Skin epidermis (tissue), 12 donors: Measurements from ENCODE around the gene BRD7.

ENCODE experiments used
- H3K27ac ChIP-seq, 21 experiments: fragments of 200-600 bp; sonication (generic) in 11 of 21; one replicate each; pipeline ENCODE4 v1.5.0; 2020; ENCODE audit warnings: mild to moderate bottlenecking in 3 of 21, inconsistent platforms in 2 of 21, moderate library complexity in 2 of 21
- H3K4me3 ChIP-seq, 7 experiments: fragments of 200-600 bp; sonication (generic) in 2 of 7; one replicate each; pipeline ENCODE4 v1.5.0; 2020; ENCODE audit warnings: inconsistent platforms in 2 of 7, mild to moderate bottlenecking in 2 of 7, moderate library complexity in 1 of 7

The BRD7 gene

DNA sequence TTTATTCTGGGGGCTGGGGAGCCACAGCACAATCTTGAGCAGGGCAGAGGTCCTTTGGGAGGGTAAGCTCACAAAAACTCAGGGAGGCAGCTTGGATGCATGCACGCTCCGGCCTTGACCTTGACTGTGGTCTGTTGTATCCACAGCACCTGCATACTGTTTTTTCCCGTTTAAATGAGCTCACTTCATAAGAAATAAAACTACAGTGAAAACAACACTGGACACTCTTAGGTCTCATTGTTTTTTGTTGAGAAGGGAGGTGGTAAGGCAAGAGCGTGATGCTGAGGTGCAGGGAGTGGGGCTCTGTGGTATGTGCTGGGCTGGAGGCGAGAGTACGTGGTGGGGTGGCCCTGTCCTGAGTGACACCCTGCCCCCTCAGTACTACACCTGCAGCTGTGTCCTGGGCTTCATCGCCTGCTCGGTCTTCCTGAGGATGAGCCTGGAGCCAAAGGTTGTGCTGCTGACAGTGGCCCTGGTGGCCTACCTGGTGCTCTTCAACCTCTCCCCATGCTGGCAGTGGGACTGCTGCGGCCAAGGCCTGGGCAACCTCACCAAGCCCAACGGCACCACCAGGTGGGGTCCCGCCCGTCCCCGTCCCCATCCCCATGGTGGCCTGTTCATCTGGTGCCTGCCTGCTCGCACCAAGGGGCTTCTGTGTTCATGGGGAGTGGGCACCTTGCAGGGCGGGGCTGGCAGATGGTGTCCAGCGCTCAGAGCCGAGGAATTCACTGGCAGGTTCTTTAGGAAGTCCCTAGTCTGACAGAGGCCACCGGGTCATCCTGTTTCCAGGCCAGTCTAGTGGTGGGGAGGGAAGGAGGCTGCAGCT is 58.3 kb downstream of the BRD7 start:
- Histone ChIP-seq H3K27ac (peak overlapping the region in 2 of 21 experiments; percentile 18 to 26), H3K4me3 (no peak overlapping the region)

DNA sequence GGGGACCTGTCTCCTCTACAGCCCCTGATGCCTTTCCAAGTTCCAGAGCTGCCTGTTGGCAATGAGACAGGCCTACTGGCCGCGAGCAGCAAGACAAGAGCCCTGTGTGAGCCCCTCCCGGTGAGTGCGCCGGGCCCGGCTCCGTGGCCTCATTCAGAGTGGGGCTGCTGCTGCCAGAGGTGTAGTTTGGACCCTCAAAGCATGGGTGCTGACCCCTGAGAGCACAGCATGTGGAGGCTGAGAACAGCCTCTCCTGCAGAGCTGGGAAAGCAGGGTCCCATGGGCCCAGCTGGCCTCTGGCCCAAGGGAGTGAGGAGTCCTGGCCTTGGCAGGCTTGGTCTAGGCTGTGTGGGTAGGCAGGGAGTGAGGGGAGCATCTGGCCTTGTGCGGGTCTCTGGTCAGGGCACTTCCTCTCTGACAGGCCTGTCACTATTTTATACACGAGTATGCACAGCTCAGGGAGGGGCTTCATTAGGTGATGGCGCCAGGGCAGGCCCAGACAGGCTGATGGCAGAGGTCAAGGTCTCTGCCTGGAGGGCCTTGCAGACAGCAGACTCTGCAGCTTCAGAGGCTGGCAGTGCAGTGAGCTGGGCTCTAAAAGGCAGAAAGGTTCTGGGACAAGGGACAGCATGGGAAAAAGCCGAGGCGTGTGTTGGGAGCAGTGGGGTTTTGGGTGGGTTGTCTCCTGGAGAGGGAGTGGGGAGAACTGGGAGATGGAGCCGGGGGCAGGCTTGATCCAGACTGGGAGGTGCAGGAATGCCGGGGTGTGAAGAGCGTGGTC is 59.1 kb downstream of the BRD7 start:
- Histone ChIP-seq H3K27ac (peak overlapping the region in 5 of 21 experiments; percentile 18 to 44 (median 26)), H3K4me3 (no peak overlapping the region)

DNA sequence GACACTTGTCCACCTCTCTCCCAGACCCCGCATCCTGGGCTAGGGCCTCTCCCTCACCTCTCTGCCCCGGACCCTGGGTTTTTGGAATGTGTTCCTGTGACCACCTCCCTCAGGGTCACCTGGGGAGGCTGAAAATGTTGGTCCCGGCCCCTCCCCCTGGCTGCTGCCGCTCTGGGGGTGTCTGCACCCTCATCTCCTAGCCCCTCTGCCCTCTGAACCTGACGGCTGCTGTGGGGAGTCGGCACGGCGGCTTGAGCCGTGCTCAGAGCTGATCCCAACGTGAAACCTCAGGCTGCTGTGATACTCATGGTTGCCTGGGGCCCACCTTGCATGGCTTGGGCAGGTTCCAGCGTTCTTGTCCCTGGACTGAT is 59.6 kb downstream of the BRD7 start:
- H3K4me3 ChIP-seq = no peak overlapping the region
- peak overlapping the region in 4 of 21 experiments; percentile 18 to 44 (median 34) for H3K27ac ChIP-seq

DNA sequence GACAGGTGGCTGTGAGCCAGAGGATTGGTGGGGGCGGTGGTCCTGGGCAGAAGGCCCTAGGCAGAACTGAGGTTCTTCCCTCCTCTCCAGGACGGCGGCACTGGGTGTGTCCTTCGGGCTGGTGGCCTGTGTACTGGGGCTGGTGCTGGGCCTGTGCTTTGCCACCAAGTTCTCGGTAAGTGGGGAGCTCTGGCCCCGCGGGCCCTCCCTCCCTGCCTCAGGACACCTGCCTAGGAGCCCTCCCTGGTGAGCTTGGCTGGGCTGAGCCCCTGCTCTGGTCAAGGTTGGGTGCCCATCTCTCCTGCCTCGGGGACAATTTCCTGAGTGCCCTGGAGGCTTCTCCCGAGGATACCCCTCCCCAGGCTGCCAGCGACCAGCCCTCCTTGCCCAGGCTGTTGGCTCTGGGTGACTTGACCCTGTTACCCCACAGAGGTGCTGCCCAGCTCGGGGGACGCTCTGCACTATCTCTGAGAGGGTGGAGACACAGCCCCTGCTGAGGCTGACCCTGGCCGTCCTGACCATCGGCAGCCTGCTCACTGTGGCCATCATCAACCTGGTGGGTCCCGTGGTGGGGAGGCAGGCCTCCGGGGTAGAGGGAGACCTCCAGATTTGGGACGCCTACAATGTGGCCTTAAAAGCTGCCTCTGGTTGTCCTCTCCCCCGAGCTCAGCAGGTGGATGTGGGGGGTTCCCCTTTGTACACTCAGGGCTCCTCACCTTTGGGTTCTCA is 60.4 kb downstream of the BRD7 start:
- no peak overlapping the region for H3K4me3 ChIP-seq
- H3K27ac ChIP-seq = no peak overlapping the region

DNA sequence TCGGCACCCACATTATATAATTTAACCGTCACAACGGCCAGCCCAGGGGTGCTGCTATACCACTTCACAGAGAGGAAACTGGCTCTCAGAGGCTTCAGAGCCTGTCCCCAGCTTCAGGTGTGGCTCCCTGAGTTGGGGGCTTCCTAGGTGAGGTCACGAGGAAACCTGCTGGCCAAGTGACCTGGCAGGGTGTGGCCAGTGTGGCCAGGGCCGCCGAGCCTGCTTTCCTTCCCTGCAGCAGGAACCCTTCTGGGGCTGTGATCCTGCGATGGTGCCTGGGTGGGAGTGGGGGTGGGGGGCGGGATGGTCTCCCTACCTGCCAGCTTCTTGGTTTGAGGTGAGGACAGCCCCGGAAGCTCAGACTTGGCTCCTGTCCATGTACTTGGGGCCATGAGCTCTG is 62.5 kb downstream of the BRD7 start:
- H3K27ac ChIP-seq = no peak overlapping the region
- H3K4me3 ChIP-seq = no peak overlapping the region

DNA sequence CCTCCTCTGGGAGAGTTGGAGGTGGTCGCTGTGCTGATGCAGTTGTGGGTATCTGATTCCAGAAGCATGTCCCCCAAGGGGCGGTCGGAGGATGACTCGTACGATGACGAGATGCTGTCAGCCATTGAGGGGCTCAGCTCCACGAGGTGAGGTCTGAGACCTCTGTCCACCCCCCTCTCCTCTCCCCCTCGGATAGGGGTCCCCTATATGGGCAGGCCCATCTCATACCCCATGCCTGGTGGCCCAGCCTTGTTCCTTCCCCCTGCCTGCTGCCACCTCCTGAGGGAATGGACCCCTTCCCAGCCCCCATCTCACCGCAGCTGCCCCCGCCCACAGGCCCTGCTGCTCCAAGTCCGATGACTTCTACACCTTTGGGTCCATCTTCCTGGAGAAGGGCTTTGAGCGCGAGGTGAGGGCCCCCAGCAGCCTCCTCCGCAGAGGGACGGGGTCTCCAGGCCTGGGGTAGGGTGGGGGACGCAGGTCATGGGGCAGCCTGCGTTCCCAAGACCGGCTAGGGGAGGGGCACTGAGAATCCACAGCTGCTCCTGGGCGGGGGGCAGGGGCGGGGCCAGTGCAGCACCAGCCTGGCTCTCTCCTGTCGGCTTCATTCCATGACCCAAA is 63.2 kb downstream of the BRD7 start:
- no peak overlapping the region for H3K27ac ChIP-seq
- no peak overlapping the region for H3K4me3 ChIP-seq

DNA sequence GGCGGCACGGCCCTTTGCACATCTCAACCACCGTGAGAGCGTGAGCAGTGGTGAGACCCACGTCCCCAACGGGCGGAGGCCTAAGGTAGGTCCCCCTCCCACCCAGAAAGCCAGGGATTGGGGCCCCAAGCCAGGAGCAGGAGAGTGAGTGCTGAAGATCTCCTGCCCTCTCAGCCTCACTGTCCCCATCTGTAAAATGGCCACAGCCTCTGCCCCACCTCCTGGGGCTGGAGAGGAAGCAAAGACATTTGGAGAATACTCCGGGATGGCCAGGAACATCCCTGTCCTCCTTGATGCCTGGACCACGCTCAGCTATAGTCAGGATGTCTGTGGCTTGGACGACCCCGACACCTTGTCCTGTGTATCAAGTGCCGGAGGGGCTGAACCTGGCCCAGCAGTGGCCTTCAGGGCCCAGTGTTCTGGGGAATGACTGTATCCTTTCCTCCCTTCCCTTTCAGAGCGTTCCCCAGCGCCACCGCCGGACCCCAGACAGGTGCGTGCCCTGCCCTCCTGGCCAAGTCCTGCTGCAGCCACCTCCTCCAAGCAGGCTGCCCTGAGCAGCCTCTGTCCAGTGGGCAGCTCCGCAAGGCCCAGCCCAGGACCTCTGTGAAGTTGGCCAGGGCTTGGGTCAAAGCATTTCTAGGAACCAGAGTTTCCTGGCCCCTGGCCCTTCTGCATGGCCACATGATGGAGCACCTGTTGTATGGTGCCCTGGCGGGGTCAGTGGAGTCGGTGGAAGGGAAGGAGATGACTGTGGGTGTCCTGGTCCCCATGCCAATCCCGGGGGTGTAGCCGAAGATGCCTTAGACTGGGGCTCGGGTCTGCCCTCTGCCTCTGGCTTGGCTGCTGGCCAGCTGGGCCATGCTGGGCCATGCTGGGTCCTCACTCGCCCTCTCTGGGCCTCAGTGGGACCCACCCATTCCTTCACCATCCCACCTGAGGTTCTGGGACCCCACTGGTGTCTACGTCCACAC is 64.0 kb downstream of the BRD7 start:
- H3K4me3 ChIP-seq = no peak overlapping the region
- no peak overlapping the region for H3K27ac ChIP-seq

DNA sequence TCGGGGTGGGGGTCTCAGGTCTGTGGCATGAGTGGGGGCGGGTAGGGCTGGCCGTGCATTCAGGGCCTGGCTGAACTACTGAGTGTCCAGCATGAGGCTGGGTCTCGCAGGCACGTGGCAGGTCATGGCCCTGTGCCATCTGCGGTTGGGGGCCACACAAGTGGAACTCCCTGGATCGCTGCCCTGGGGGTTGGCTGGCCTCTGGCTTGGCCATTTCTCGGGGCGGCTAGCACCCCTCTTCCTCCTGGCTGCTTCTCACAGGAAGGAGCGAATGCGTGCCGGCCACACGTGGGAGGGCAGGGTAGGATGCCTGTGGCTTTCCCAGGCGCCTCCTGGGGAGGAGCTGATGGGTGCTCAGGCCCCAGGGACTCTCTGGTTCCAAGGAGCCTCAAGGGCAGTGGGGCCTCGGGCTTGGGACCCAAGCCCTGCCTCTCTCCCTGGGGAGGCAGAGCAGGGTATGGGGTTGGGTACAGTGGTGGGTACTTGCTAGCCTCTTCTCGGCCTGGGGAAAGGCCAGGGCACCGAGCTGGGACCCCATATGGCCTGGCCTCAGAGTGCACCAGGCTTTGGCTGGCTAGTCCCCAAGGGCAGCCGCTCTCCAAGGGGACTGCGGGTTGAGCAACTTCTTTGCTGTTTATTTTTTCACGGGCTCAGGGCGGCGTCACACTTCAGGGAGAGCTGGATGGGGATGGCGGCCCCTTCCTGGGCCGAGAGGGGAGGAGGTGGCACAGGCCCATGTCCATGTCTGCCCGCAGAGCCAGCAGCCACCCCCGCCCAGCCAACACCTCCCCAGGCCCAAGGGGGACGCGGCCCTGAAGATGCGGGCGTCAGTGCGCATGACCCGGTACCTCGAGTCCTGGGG is 65.0 kb downstream of the BRD7 start:
- peak overlapping the region in 2 of 21 experiments; percentile 30 to 41 for H3K27ac ChIP-seq
- no peak overlapping the region for H3K4me3 ChIP-seq

DNA sequence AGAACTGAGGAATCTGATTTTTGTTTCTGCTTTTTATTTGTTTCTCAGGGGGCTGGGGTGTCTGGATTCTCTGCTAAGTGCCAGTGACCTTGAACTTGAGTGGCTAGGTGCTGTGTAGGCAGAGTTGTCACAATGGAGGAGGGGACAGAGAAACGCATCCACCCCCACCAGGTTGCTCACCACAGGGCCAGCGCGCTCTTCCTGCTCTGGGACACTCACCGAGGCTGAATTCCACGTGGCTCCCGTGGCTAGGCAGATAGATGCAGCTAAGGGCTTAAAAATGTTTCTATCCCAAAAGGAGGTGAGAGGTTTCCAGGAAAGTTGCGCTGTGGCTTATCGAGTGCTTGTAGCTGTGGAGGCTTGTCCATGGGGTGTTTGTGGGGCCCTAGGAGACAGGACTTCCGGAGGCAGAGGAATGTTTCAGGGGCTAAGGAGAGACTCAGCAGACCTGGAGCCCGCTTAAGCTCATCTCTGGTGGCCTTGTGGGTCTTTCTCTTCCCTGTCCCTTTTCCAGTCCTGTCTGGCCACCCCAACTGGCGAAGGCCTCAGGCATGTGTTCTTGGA is 65.7 kb downstream of the BRD7 start:
- Histone ChIP-seq H3K4me3 (no peak overlapping the region), H3K27ac (no peak overlapping the region)

DNA sequence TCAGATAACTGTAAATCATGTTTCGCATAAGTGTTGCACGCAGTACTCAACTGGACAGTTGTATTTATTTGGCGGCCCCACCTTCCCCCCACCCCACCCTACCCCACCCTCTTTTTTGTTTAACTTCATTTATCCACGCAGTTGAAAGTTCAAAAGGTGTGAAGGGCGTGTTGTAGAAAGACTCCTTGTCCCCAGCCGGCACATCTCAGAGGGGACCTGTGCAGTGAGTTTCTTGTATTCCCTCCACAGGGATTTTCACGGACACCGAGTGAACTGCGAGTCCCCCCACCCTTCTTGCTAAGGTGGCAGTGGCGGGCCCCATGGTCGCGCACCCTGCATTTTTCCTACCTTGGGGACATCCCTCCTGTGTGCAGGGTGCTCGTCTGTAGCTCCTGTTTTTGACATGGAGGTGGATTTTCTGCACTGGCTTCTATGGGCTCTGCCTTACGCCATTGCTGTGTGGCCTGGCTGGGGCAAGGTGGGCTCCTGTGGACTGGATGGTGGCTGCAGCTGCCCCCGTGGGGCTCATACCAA is 66.2 kb downstream of the BRD7 start:
- no peak overlapping the region for H3K27ac ChIP-seq
- H3K4me3 ChIP-seq = no peak overlapping the region

DNA sequence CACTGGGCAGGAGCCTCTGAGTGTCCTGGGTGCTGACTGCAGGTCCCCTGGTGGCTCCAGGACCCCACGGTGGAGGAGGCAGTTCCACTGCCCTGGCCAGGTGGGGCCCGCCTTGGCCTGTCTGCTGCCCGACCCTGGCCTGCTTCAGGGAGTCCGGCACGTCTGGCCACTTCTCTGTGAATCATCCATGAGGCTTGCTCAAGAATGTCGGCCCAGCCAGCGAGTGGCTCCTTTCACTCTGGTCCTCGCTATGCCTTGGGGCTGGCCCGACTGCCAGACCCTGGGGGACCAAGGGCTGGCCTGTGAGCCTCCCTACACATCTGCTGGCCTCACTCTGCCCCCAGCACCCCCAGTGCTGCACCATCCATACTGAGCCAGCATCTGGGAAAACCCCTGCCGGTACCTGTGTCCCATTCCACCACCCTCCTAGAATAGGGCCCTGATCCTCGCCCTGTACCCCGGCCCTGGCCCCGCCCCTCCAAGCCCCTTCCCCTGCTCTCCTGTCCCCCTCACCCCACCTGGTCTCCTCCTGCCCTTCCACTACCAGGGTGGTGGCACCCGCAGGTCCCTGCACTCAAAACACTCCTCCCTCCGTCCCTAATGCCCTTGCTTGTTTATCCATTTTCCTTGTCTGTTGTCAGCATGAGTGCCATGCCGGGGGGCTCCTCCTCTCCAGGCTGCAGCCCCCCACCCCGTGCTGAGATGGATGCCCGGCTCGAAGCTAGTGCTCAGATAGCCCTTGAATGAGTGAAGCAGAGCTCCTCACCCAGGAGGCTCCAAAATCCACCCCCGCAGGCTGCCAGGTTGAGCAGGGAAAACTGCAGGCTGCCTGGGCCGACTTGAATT is 66.9 kb downstream of the BRD7 start:
- no peak overlapping the region for H3K4me3 ChIP-seq

DNA sequence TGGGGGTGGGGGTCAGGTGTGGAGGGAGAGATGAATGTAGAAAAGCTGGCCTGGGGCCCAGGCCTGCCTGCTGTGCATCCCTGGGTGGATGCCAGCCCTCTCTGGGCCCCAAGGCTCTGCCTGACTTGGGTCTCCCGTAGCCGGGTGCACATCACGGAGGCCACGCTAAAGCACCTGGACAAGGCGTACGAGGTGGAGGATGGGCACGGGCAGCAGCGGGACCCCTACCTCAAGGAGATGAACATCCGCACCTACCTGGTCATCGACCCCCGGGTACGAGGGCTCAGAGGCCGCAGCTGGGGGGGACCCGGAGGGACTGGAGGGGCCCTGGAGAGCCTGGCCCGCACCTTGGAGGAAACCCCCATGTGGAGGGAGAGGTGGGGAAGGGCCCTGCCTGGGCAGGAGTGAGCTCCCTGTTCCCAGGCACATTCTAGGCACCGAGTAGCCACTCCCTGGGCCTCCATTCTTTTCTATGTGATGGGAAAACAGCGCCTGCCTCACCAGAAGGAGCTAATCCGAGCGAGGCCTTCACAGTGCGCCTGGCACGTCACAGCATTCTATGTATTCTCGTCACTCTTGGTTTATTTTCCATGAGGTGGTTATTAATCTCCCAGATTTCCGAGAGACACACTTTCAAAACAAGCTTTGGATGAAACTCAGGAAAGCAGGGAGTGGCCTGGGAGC is 67.7 kb downstream of the BRD7 start:
- Histone ChIP-seq H3K27ac (peak overlapping the region in 19 of 21 experiments; percentile 13 to 83 (median 56)), H3K4me3 (no peak overlapping the region)

More for the DNA sequence above, 66.9 kb downstream of the BRD7 start:
- peak overlapping the region in 17 of 21 experiments; percentile 12 to 83 (median 57) for H3K27ac ChIP-seq

DNA sequence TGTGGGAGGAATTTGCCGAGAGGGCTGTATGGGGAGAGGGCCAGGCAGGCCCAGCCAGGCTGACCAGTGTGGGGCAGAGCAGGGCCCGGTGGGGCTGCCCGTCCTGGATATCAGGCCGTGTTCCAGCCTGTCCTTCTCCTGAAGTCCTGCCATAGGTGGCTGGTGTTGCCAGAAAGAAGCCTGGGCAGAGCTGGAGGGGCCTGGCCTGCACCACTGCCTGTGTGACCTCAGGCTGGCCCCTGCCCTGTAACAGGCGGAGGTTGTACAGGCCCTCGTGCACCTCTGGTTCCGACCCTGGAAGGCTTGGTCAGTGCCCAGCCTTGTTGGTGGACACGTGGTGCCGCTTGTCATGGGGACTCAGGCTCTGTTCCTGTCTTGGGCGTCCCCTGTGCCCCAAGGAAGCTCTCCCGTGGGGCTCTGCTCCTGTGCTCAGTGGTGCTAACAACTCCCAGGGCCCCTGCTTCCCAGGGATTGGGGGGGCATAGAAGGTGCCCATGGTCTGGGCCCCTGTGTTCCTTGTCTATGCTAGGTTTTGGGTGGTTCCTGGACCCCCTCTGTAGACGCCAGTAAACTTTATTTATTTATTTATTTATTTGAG is 69.2 kb downstream of the BRD7 start:
- Histone ChIP-seq H3K27ac (no peak overlapping the region), H3K4me3 (no peak overlapping the region)

DNA sequence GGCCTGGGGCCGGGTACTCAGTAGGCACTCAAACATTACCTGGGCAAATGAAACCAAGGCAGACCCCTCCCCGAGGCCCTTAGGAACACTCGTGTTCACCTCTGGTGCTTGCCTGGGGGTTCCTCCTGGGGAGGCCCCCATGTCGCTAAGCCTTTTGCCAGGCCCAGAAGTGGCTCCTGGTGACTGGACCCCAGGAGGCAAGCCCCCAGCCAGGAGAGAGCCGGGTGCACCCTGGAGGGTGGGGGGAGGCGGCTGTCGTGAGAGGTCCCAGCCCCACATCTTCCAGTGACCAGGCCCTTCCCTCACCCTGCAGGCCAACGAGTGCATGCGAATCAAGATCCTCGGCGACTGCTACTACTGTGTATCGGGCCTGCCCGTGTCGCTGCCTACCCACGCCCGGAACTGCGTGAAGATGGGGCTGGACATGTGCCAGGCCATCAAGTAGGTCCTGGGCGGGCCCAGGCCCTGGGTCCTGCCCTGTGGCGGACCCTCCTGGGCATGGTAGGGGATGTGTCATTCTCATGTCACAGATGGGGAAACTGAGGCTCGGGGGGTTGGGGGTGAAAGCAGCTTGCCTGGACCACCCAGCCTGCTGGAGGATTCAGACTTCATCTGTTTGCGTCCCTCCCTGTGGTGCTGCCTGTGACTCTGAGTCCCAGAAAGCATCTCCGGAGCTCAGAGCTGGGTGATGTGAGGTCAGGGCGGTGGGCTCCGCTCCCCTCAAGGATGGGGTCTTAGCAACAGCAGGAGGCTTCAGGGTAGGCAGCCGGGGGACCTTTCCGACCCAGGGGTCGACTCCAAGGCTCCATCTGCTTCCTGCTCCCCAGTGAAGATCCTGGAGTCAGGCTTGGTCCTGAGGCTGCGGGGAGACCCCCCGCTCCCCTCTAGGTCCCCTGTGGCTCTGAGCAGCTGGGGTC is 69.9 kb downstream of the BRD7 start:
- H3K27ac ChIP-seq = no peak overlapping the region
- H3K4me3 ChIP-seq = no peak overlapping the region
